ENCODE results near the gene FPR1. TPM values are rescaled to one million over a fixed set of nuclear protein-coding genes. Genes with fewer than 3 reads are reported as not detected.

The FPR1 gene
- total and polyA plus RNA-seq, 2 of the 4 experiments (the other 2 are of a cell fraction): not detected

DNA sequence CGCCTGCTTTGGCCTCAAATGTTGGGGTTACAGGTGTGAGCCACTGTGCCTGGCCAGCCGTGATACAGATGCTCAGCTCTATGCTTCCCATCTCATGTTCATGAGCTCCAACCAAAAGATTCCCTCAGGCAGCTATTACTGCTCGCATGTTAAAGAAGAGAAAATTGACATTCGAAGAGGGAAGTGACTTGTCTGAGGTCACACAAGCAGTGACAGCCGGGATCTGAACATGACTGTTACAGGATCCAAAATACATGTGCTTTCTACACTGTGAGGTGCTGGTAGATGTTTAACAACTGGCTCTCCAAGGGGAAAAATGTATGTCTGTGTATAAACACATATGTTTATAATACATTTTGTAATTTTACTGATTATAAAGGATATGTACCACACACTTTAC, 11.3 kb downstream of the FPR1 start:
- POLR2A ChIA-PET (ENCODE audit: unreplicated experiment): no interaction called here
- Histone ChIP-seq H4K8ac (ENCODE audit: low read depth in 2 of 2, low read length in 2 of 2) (no peak overlapping the region), H3K9me3 (ENCODE audit: control insufficient read depth, insufficient read depth, low read length) (0 out of 2 replicates have a peak, but pooled peaks cover 1% of the 10 kb centered on the region), H4K91ac (ENCODE audit: insufficient read depth, low read depth, low read length) (no peak overlapping the region), H3K27ac (ENCODE audit: insufficient read depth, low read length) (no peak overlapping the region), H3K23ac (ENCODE audit: low read depth, low read length) (no peak overlapping the region), H4K5ac (ENCODE audit: low read depth, low read length) (no peak overlapping the region), H2BK5ac (ENCODE audit: low read depth, low read length, poor library complexity, severe bottlenecking) (no peak overlapping the region), H3K36me3 (ENCODE audit: control insufficient read depth, insufficient read depth, low read length) (no peaks in the 10 kb centered on the region), H2AK9ac (replicated peaks; ENCODE audit: low read depth, low read length, poor library complexity) (no peak overlapping the region), H3K27me3 (ENCODE audit: control insufficient read depth, insufficient read depth, low read length) (no peaks in the 10 kb centered on the region), H3K4me1 (ENCODE audit: control insufficient read depth, insufficient read depth, low read length) (no peaks in the 10 kb centered on the region), H2BK120ac (ENCODE audit: low read depth, low read length) (no peak overlapping the region), H3K9ac (ENCODE audit: low read depth, low read length) (no peak overlapping the region), H3K4me2 (ENCODE audit: low read depth, low read length) (no peak overlapping the region), H3K4ac (ENCODE audit: low read depth, low read length) (no peak overlapping the region), H2AFZ (replicated peaks; ENCODE audit: low read length, poor library complexity) (no peak overlapping the region), H3K4me3 (ENCODE audit: insufficient read depth, low read depth, low read length) (no peak overlapping the region), H3K14ac (replicated peaks; ENCODE audit: low read depth, low read length) (no peak overlapping the region), H3K18ac (ENCODE audit: low read depth, low read length) (no peak overlapping the region), H3K9me1 (ENCODE audit: insufficient read depth, low read length) (no peaks in the 10 kb centered on the region), H2BK15ac (ENCODE audit: low read depth, low read length) (no peak overlapping the region), H2BK20ac (ENCODE audit: low read depth, low read length) (no peak overlapping the region), H2AK5ac (ENCODE audit: low read depth, low read length) (no peak overlapping the region), H4K20me1 (ENCODE audit: insufficient read depth, low read length) (no peaks in the 10 kb centered on the region), H3K79me1 (ENCODE audit: low read depth in 1 of 2, low read length in 2 of 2) (no peaks in the 10 kb centered on the region), H3K56ac (ENCODE audit: extremely low read depth, insufficient read depth, low read length) (no peak overlapping the region)
- DNase-seq (no peak), ATAC-seq (ENCODE audit: low read depth) (no peak)
- intact Hi-C loops (cut with micrococcal nuclease) (no loop called here), dilution Hi-C loops (cut with HindIII; ENCODE audit: low sequenced_read_pairs, unreplicated experiment) (no loop called here), in situ Hi-C loops (cut with MboI; ENCODE audit: low sequenced_read_pairs) (no loop called here)
- CTCF ChIA-PET: no interaction called here
- 10% methylated on average over 2 of the region's 5 CpGs; no CpG with 5 or more reads in 1 of the 2 experiments for WGBS, 2 experiments (ENCODE audit: extremely low coverage in 2 of 2, insufficient read length in 1 of 2)
- TF ChIP-seq CEBPB (IDR thresholded peaks at IDR 0.05; ENCODE audit: low read depth, low read length): no peak
- no peak for TF ChIP-seq FOS (IDR thresholded peaks at IDR 0.05; ENCODE audit: low read depth, low read length)
- TF ChIP-seq, protein P1, sequence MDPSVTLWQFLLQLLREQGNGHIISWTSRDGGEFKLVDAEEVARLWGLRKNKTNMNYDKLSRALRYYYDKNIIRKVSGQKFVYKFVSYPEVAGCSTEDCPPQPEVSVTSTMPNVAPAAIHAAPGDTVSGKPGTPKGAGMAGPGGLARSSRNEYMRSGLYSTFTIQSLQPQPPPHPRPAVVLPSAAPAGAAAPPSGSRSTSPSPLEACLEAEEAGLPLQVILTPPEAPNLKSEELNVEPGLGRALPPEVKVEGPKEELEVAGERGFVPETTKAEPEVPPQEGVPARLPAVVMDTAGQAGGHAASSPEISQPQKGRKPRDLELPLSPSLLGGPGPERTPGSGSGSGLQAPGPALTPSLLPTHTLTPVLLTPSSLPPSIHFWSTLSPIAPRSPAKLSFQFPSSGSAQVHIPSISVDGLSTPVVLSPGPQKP (IDR thresholded peaks at IDR 0.05; ENCODE audit: borderline replicate concordance, low read depth, low read length): no peak
- TF ChIP-seq, protein P2, sequence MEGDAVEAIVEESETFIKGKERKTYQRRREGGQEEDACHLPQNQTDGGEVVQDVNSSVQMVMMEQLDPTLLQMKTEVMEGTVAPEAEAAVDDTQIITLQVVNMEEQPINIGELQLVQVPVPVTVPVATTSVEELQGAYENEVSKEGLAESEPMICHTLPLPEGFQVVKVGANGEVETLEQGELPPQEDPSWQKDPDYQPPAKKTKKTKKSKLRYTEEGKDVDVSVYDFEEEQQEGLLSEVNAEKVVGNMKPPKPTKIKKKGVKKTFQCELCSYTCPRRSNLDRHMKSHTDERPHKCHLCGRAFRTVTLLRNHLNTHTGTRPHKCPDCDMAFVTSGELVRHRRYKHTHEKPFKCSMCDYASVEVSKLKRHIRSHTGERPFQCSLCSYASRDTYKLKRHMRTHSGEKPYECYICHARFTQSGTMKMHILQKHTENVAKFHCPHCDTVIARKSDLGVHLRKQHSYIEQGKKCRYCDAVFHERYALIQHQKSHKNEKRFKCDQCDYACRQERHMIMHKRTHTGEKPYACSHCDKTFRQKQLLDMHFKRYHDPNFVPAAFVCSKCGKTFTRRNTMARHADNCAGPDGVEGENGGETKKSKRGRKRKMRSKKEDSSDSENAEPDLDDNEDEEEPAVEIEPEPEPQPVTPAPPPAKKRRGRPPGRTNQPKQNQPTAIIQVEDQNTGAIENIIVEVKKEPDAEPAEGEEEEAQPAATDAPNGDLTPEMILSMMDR (conservative IDR thresholded peaks at IDR 0.05; ENCODE audit: low read depth, low read length): no peak
- TF ChIP-seq RFX5 (IDR thresholded peaks at IDR 0.05; ENCODE audit: low read depth, low read length): no peak
- no peak for TF ChIP-seq RAD21 (IDR thresholded peaks at IDR 0.05; ENCODE audit: low read length)
- TF ChIP-seq BHLHE40 (IDR thresholded peaks at IDR 0.05; ENCODE audit: low read depth, low read length): no peak
- TF ChIP-seq POLR2A (IDR thresholded peaks at IDR 0.05; ENCODE audit: low read depth, low read length): no peak
- TF ChIP-seq RCOR1 (IDR thresholded peaks at IDR 0.05; ENCODE audit: insufficient replicate concordance, low read length): no peak
- no peak for TF ChIP-seq MXI1 (IDR thresholded peaks at IDR 0.05; ENCODE audit: borderline replicate concordance, low read depth, low read length)
- TF ChIP-seq MAFK (IDR thresholded peaks at IDR 0.05; ENCODE audit: low read depth, low read length): no peak
- no peak for TF ChIP-seq SMC3 (IDR thresholded peaks at IDR 0.05; ENCODE audit: low read depth, low read length)
- TF ChIP-seq MAZ (IDR thresholded peaks at IDR 0.05; ENCODE audit: borderline replicate concordance, low read depth, low read length): no peak
- TF ChIP-seq CHD1 (IDR thresholded peaks at IDR 0.05; ENCODE audit: low read depth, low read length): no peak
- no TSS peak for BruUV-seq (replicated peaks)
